GM23338 (cell line): ENCODE results near the gene AGAP1. TPM values are rescaled to one million over a fixed set of nuclear protein-coding genes. Genes with fewer than 3 reads are reported as not detected.

Experiments used
- ATAC-seq: fragments of 200-7000 bp; cut with Tn5 transposase; 3 replicates; pipeline ENCODE4 v1.9.1; 2020
- DNase-seq: peaks from one replicate; pipeline ENCODE4 v3.0.0-alpha.2; 2015; ENCODE audit warnings: low spot score
- H2AFZ ChIP-seq: fragments of 200-600 bp; sonication (generic); 2 replicates; pipeline ENCODE4 v1.8.0; 2016; ENCODE audit warnings: antibody characterized with exemption, mild to moderate bottlenecking, moderate library complexity
- H3F3A ChIP-seq: fragments of 200-600 bp; sonication (generic); replicated peaks from 2 replicates; pipeline ENCODE4 v1.8.0; 2017; ENCODE audit warnings: antibody characterized with exemption, mixed run types, low read depth
- H3K27ac ChIP-seq: fragments of 200-600 bp; sonication (generic); 2 replicates; pipeline ENCODE4 v1.6.1; 2016; ENCODE audit warnings: low read depth
- H3K27me3 ChIP-seq: fragments of 200-600 bp; sonication (generic); 2 replicates; pipeline ENCODE4 v1.8.0; 2016; ENCODE audit warnings: mild to moderate bottlenecking, mixed run types, moderate library complexity; ENCODE audit not compliant: insufficient read depth
- H3K36me3 ChIP-seq: fragments of 200-600 bp; sonication (generic); 2 replicates; pipeline ENCODE4 v1.8.0; 2016; ENCODE audit warnings: mild to moderate bottlenecking; ENCODE audit not compliant: insufficient read depth
- H3K4me1 ChIP-seq: fragments of 200-600 bp; sonication (generic); 2 replicates; pipeline ENCODE4 v1.8.0; 2016; ENCODE audit warnings: mild to moderate bottlenecking, moderate library complexity; ENCODE audit not compliant: insufficient read depth
- H3K4me2 ChIP-seq: fragments of 200-600 bp; sonication (generic); 2 replicates; pipeline ENCODE4 v1.7.1; 2017; ENCODE audit warnings: mixed run types
- H3K4me3 ChIP-seq: fragments of 200-600 bp; sonication (generic); 2 replicates; pipeline ENCODE4 v1.6.1; 2016; ENCODE audit warnings: mixed run types
- H3K79me2 ChIP-seq: fragments of 200-600 bp; sonication (generic); replicated peaks from 2 replicates; pipeline ENCODE4 v1.8.0; 2017; ENCODE audit warnings: mild to moderate bottlenecking; ENCODE audit not compliant: insufficient read depth
- H3K9me2 ChIP-seq: fragments of 200-600 bp; sonication (generic); 2 replicates; pipeline ENCODE4 v1.8.0; 2017; ENCODE audit not compliant: insufficient read depth
- H4K20me1 ChIP-seq: fragments of 200-600 bp; sonication (generic); replicated peaks from 2 replicates; pipeline ENCODE4 v1.8.0; 2017; ENCODE audit warnings: mild to moderate bottlenecking; ENCODE audit not compliant: insufficient read depth
- H3K27ac Mint-ChIP-seq: 2 replicates; pipeline ENCODE4 v1.8.0; 2020; ENCODE audit warnings: inconsistent platforms, mild to moderate bottlenecking, moderate library complexity, mixed read lengths
- H3K27me3 Mint-ChIP-seq: 3 replicates; pipeline ENCODE4 v1.8.0; 2022; ENCODE audit warnings: low read depth, mild to moderate bottlenecking, moderate library complexity, mixed read lengths, inconsistent platforms; ENCODE audit not compliant: insufficient read depth, poor library complexity
- H3K36me3 Mint-ChIP-seq: 3 replicates; pipeline ENCODE4 v1.8.0; 2021; ENCODE audit warnings: low read depth, mild to moderate bottlenecking, inconsistent platforms, moderate library complexity, mixed read lengths
- H3K4me1 Mint-ChIP-seq: 3 replicates; pipeline ENCODE4 v1.8.0; 2020; ENCODE audit warnings: mild to moderate bottlenecking, inconsistent platforms, mixed read lengths
- H3K4me3 Mint-ChIP-seq: 3 replicates; pipeline ENCODE4 v1.8.0; 2021; ENCODE audit warnings: moderate library complexity, mild to moderate bottlenecking, inconsistent platforms, mixed read lengths
- H3K9me3 Mint-ChIP-seq: 3 replicates; pipeline ENCODE4 v1.8.0; 2020; ENCODE audit warnings: moderate library complexity, mild to moderate bottlenecking, inconsistent platforms, mixed read lengths
- CREB1 ChIP-seq: fragments of 250-450 bp; sonication (Bioruptor Pico); IDR thresholded peaks from 2 replicates; pipeline ENCODE4 v1.5.0; 2020; ENCODE audit warnings: low read depth, mild to moderate bottlenecking, moderate library complexity
- CTCF ChIP-seq, 2 experiments: fragments of 200-600 bp in 1 of 2; sonication (generic) in 1 of 2; conservative IDR thresholded peaks; 2 replicates each; pipeline versions ENCODE4 v1.5.1 to v1.6.1; 2016 to 2017; ENCODE audit warnings: antibody characterized with exemption in 2 of 2, low read depth in 2 of 2, mild to moderate bottlenecking in 2 of 2, moderate library complexity in 1 of 2
- POLR2AphosphoS5 ChIP-seq: IDR thresholded peaks from 2 replicates; pipeline ENCODE4 v1.6.1; 2016; ENCODE audit warnings: antibody characterized with exemption, low read depth
- REST ChIP-seq: IDR thresholded peaks from one replicate; pipeline ENCODE4 v1.6.1; 2018; ENCODE audit warnings: antibody characterized with exemption; ENCODE audit not compliant: unreplicated experiment
- STAT1 ChIP-seq: IDR thresholded peaks from one replicate; pipeline ENCODE4 v1.6.1; 2016; ENCODE audit warnings: antibody characterized with exemption; ENCODE audit not compliant: unreplicated experiment
- ZNF114 ChIP-seq: fragments of 250-450 bp; sonication (Bioruptor Pico); IDR thresholded peaks from 2 replicates; pipeline ENCODE4 v1.5.0; 2020; ENCODE audit warnings: mild to moderate bottlenecking, moderate library complexity
- polyA plus RNA-seq: library from polyadenylated mRNA; unstranded; fragments of >200 nt; fragmentation: Nextera tagmentation; extraction: Ambion mirVana; gene quantifications from 2 replicates; pipeline ENCODE4 v1.2.1, GENCODE V29; 2016
- total RNA-seq: library from RNA; depleted of rRNA; stranded (reverse); fragments of >200 nt; shearing (Covaris generic); gene quantifications from 2 replicates; pipeline ENCODE4 v1.2.3, GENCODE V29; 2014

The AGAP1 gene
- total and polyA plus RNA-seq, 2 experiments from 2014 or later = 13.3 to 27.9 TPM

- Histone ChIP-seq H4K20me1 (peaks cover 7% of the 10 kb centered on the region), H3K27me3 (no peaks in the 10 kb centered on the region), H3K27ac (no peak overlapping the region), H3K79me2 (peaks cover 88% of the 10 kb centered on the region), H3K4me3 (no peak overlapping the region), H3K4me1 (peaks cover 30% of the 10 kb centered on the region), H3K4me2 (no peak overlapping the region), H3K9me2 (0 out of 2 replicates have a peak, but pooled peaks cover 4% of the 10 kb centered on the region), H2AFZ (no peak overlapping the region), H3K36me3 (no peaks in the 10 kb centered on the region), H3F3A (no peaks in the 10 kb centered on the region)
- Mint-ChIP-seq H3K4me1 (peaks cover 37% of the 10 kb centered on the region), H3K27me3 (peaks cover 11% of the 10 kb centered on the region), H3K27ac (no peak overlapping the region), H3K36me3 (peaks cover 12% of the 10 kb centered on the region), H3K9me3 (peaks cover 8% of the 10 kb centered on the region), H3K4me3 (no peak overlapping the region)
- ATAC-seq (no peak), DNase-seq (no peak)
- TF ChIP-seq POLR2AphosphoS5 (no peak), CTCF (conservative IDR thresholded peaks at IDR 0.05; ENCODE audit: low read depth in 2 of 2) (peak in 1 of 2 experiments; percentile 24; a peak in 2 of 4 replicates)
Observed at GRCh38 chr2:235566415-235566814, 72.6 kb downstream of the AGAP1 start.

GRCh38 chr2:235566931-235567495 lies 73.2 kb downstream of the AGAP1 start:
- TF ChIP-seq STAT1 (no peak), POLR2AphosphoS5 (no peak), REST (no peak), CREB1 (no peak), ZNF114 (CRISPR knock-in tag) (no peak)
- no peak overlapping the region for H3K27ac ChIP-seq
- H2AFZ ChIP-seq = no peak overlapping the region

More at GRCh38 chr2:235566931-235567495, 73.2 kb downstream of the AGAP1 start:
- DNase-seq = no peak
- peaks cover 24% of the 10 kb centered on the region for H3K4me1 ChIP-seq
- H3K9me3 Mint-ChIP-seq = peaks cover 8% of the 10 kb centered on the region
- no peak overlapping the region for H3K27ac Mint-ChIP-seq
- H3F3A ChIP-seq = no peaks in the 10 kb centered on the region
- H3K4me3 ChIP-seq = no peak overlapping the region
- 0 out of 2 replicates have a peak, but pooled peaks cover 4% of the 10 kb centered on the region for H3K9me2 ChIP-seq
- peaks cover 1% of the 10 kb centered on the region for H4K20me1 ChIP-seq
- H3K27me3 ChIP-seq = no peaks in the 10 kb centered on the region
- H3K36me3 Mint-ChIP-seq = peaks cover 12% of the 10 kb centered on the region
- H3K36me3 ChIP-seq = no peaks in the 10 kb centered on the region
- peaks cover 11% of the 10 kb centered on the region for H3K27me3 Mint-ChIP-seq
- H3K4me3 Mint-ChIP-seq = no peak overlapping the region
- ATAC-seq = no peak
- peaks cover 34% of the 10 kb centered on the region for H3K4me1 Mint-ChIP-seq
- no peak overlapping the region for H3K4me2 ChIP-seq
- H3K79me2 ChIP-seq = peaks cover 88% of the 10 kb centered on the region
